AG10803 (cell line): Measurements from ENCODE around the gene MGAT5.

Source experiments
- DNase-seq: peaks from one replicate; pipeline ENCODE4 v3.0.0; 2010; ENCODE audit warnings: low read depth
- H3K4me3 ChIP-seq: 2 replicates; pipeline ENCODE4 v1.5.1; 2011; ENCODE audit warnings: mild to moderate bottlenecking, low read length, control low read depth
- CTCF ChIP-seq: conservative IDR thresholded peaks from 2 replicates; pipeline ENCODE4 v1.5.1; 2011; ENCODE audit warnings: mild to moderate bottlenecking, low read length, control low read depth, inconsistent platforms

Gene MGAT5

GRCh38 chr2:134377730-134378129 is 123.9 kb downstream of the MGAT5 start:
- no peak overlapping the region for H3K4me3 ChIP-seq

GRCh38 chr2:134379293-134379692 is 125.4 kb downstream of the MGAT5 start:
- no peak overlapping the region for H3K4me3 ChIP-seq
- DNase-seq: no peak
- TF ChIP-seq CTCF: no peak

More at GRCh38 chr2:134377730-134378129, 123.9 kb downstream of the MGAT5 start:
- no peak for TF ChIP-seq CTCF
- no peak for DNase-seq

- no peak for TF ChIP-seq CTCF
- DNase-seq: no peak
- H3K4me3 ChIP-seq: no peak overlapping the region
These were observed 125.8 kb downstream of the MGAT5 start for GRCh38 chr2:134379722-134380121.

- DNase-seq: no peak
- H3K4me3 ChIP-seq: no peak overlapping the region
- TF ChIP-seq CTCF: no peak
These were observed 127.3 kb downstream of the MGAT5 start for GRCh38 chr2:134381141-134381540.

GRCh38 chr2:134384131-134384530 is 130.3 kb downstream of the MGAT5 start:
- no peak for DNase-seq
- no peak overlapping the region for H3K4me3 ChIP-seq
- no peak for TF ChIP-seq CTCF

GRCh38 chr2:134385195-134385594 is 131.3 kb downstream of the MGAT5 start:
- no peak overlapping the region for H3K4me3 ChIP-seq
- TF ChIP-seq CTCF: no peak
- DNase-seq: no peak

GRCh38 chr2:134386310-134386709 is 132.4 kb downstream of the MGAT5 start:
- no peak for DNase-seq
- TF ChIP-seq CTCF: no peak
- H3K4me3 ChIP-seq: no peak overlapping the region
